ENCODE measurements around the gene FAM9C. TPM values are rescaled to one million over a fixed set of nuclear protein-coding genes. Genes with fewer than 3 reads are reported as not detected.
"Not testable (repeated sequence)": the region's sequence is repeated elsewhere in the genome, so short reads cannot be mapped to it uniquely, and the experiment has no call there.

Gene FAM9C
- total RNA-seq, 1 donor from 2014 or later: not detected

DNA sequence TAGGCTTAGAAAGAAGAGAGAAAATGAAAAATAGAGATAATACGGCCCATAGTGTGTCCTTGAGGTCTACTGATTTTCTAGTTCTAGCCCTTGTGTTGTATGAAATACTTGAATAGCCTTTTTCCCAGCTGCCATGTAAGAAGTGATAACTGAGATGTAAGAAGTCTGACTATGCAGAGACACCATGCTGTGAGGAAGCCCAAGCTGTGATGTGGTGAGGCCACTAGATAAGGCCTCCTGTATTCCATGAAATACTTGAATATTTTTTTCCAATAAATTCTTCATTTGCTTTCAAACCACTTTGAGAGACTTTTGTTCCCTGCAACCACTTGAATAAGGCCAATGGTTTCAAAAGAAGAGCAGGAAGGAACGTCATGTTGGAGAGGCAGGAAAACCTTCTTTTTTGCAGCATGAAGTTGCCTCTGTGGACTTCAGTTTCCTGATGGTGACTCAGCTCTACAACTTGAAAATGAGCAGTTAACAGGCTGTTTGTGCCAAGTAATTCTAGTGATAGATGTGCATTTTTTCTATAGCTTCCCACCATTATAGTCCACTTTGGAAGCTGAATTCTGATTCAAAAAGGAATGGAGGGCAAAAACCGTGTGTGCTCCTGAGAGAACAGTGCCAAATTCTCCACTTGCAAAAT lies 25.5 kb upstream of the FAM9C start:
- Histone ChIP-seq H3K27ac (no peak overlapping the region), H3K9me3 (peaks cover 0 to 8% of the 10 kb centered on the region in 2 donors), H3K4me1 (no peaks in the 10 kb centered on the region), H3K4me3 (no peak overlapping the region), H3K27me3 (no peaks in the 10 kb centered on the region), H3K36me3 (no peaks in the 10 kb centered on the region)
- intact Hi-C loops (cut with DNase I): no loop called here
- DNase-seq (ENCODE audit: low spot score in 2 of 2): no peak
- no peak for TF ChIP-seq CTCF (IDR thresholded peaks at IDR 0.05)

DNA sequence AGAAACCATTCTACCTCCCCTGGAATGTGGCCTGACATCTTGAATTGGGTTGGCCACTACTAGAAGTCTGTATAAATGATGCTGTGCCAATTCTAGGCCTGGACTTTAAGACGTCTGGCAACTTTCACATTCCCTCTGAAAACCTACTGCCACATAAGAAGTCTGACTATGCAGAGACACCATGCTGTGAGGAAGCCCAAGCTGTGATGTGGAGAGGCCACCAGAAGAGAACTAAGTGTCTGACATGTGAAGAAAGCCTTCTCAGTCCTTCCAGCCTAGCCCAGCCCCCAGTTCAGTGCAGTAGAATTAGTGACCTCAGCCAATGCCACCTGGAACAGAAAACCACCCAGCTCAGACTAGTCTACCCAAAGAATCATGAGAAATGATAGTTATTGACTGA lies 24.2 kb upstream of the FAM9C start:
- Histone ChIP-seq H3K9me3 (peaks cover 0 to 8% of the 10 kb centered on the region in 2 donors), H3K4me3 (no peak overlapping the region), H3K4me1 (no peaks in the 10 kb centered on the region), H3K36me3 (no peaks in the 10 kb centered on the region), H3K27me3 (no peaks in the 10 kb centered on the region), H3K27ac (no peak overlapping the region)
- TF ChIP-seq CTCF (IDR thresholded peaks at IDR 0.05): no peak
- intact Hi-C loops (cut with DNase I): no loop called here
- no peak for DNase-seq (ENCODE audit: low spot score in 2 of 2)

DNA sequence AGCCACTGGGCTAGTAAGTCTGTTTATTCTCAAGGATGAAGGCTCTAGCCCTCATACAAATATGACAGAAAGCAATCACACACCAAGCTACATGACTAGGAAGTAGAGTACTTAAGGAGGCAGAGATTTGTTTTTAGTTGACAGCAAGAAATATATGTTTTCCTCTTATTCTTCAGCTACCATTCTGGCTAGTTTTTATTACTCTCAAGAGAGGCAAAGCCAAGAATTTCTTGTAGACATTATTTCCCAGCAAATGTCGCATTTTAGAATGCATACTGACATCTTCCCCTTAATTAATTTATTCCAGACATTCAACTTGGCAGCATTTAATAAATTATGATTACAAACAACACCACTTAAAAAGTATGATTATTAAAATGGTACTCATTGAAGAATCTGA lies 23.4 kb upstream of the FAM9C start:
- Histone ChIP-seq H3K27me3 (no peaks in the 10 kb centered on the region), H3K4me3 (no peak overlapping the region), H3K9me3 (peaks cover 0 to 8% of the 10 kb centered on the region in 2 donors), H3K4me1 (no peaks in the 10 kb centered on the region), H3K36me3 (no peaks in the 10 kb centered on the region), H3K27ac (no peak overlapping the region)
- DNase-seq (ENCODE audit: low spot score in 2 of 2): no peak
- intact Hi-C loops (cut with DNase I): no loop called here
- TF ChIP-seq CTCF (IDR thresholded peaks at IDR 0.05): no peak

GRCh38 chrX:13066391-13066790 lies 22.0 kb upstream of the FAM9C start:
- intact Hi-C loops (cut with DNase I): no loop called here
- H3K4me3 ChIP-seq: no peak overlapping the region
- peaks cover 0 to 8% of the 10 kb centered on the region in 2 donors for H3K9me3 ChIP-seq
- TF ChIP-seq CTCF (IDR thresholded peaks at IDR 0.05): no peak
- no peaks in the 10 kb centered on the region for H3K27me3 ChIP-seq
- H3K27ac ChIP-seq: no peak overlapping the region
- no peaks in the 10 kb centered on the region for H3K4me1 ChIP-seq
- no peaks in the 10 kb centered on the region for H3K36me3 ChIP-seq
- no peak for DNase-seq (ENCODE audit: low spot score in 2 of 2)

DNA sequence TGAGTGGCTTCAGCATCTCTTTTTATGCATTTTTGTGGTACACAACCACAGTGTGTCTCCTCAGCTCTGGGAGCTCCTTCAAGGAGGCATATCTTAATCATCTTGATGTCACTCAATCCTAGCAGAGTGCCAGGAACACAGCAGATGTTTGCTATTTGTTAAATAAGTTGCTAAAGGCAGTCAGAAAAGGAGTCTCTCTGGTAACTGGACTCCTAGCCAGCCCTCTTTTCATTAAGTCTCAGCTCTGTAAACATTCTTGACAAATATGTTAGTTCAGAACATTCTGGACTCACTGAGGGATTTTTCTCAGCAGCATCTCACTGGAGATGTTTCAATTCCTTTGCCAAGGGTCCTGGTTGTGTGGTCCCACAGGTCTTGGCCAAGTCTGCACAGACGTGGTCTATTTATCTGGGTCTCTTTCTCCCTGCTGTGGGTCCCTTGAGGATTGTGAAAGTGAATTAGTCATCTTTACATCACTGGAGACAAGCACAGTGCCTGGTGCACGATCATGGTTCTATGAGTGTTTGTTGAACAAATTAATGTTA lies 20.3 kb upstream of the FAM9C start:
- DNase-seq (ENCODE audit: low spot score in 2 of 2): no peak
- Histone ChIP-seq H3K27me3 (no peaks in the 10 kb centered on the region), H3K36me3 (no peaks in the 10 kb centered on the region), H3K4me1 (no peaks in the 10 kb centered on the region), H3K27ac (no peak overlapping the region), H3K4me3 (no peak overlapping the region), H3K9me3 (peaks cover 0 to 8% of the 10 kb centered on the region in 2 donors)
- intact Hi-C loops (cut with DNase I): no loop called here
- TF ChIP-seq CTCF (IDR thresholded peaks at IDR 0.05): no peak

- DNase-seq (ENCODE audit: low spot score in 2 of 2); H3K27me3 ChIP-seq; H3K9me3 ChIP-seq; H3K27ac ChIP-seq; H3K36me3 ChIP-seq; H3K4me3 ChIP-seq; H3K4me1 ChIP-seq; intact Hi-C loops (cut with DNase I): not testable (repeated sequence)
Observed at GRCh38 chrX:13063124-13063523, 18.7 kb upstream of the FAM9C start.

DNA sequence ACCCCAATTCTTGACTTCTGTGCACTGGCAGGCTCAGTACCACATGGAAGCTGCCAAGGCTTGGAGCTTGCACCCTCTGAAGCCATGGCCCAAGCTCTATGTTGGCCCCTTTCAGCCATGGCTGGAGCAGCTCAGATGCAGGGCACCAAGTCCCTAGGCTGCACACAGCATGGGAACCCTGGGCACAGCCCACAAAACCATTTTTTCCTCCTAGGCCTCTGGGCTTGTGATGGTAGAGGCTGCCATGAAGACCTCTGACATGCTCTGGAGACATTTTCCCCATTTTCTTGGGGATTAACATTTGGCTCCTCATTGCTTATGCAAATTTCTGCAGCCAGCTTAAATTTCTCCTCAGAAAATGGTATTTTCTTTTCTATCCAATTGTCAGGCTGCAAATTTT lies 17.9 kb upstream of the FAM9C start:
- H3K9me3 ChIP-seq; H3K36me3 ChIP-seq; H3K27ac ChIP-seq; H3K4me3 ChIP-seq; H3K27me3 ChIP-seq; intact Hi-C loops (cut with DNase I); DNase-seq (ENCODE audit: low spot score in 2 of 2); H3K4me1 ChIP-seq: not testable (repeated sequence)

GRCh38 chrX:13061215-13061708 lies 16.8 kb upstream of the FAM9C start:
- H3K27ac ChIP-seq; DNase-seq (ENCODE audit: low spot score in 2 of 2); H3K9me3 ChIP-seq; H3K4me1 ChIP-seq; H3K27me3 ChIP-seq; intact Hi-C loops (cut with DNase I); H3K36me3 ChIP-seq; H3K4me3 ChIP-seq: not testable (repeated sequence)

Measured in ascending aorta (tissue), 2 donors.